Mucosa of stomach (tissue), 1 donor: Measurements from ENCODE around the gene AXL.
"Not testable (repeated sequence)": the region's sequence is repeated elsewhere in the genome, so short reads cannot be mapped to it uniquely, and the experiment has no call there.

Experiments used
- H3K27me3 ChIP-seq: one replicate; pipeline ENCODE4 v1.7.0; 2013; ENCODE audit warnings: mild to moderate bottlenecking, low read length; ENCODE audit not compliant: control insufficient read depth, insufficient read depth
- H3K36me3 ChIP-seq: one replicate; pipeline ENCODE4 v1.7.0; 2013; ENCODE audit warnings: low read length; ENCODE audit not compliant: control insufficient read depth, insufficient read depth
- H3K4me1 ChIP-seq: one replicate; pipeline ENCODE4 v1.7.0; 2013; ENCODE audit warnings: mild to moderate bottlenecking, low read length; ENCODE audit not compliant: control insufficient read depth, insufficient read depth
- H3K4me3 ChIP-seq: one replicate; pipeline ENCODE4 v1.7.0; 2013; ENCODE audit warnings: low read length
- H3K9ac ChIP-seq: one replicate; pipeline ENCODE4 v1.7.0; 2013; ENCODE audit warnings: mild to moderate bottlenecking, low read length, moderate library complexity
- H3K9me3 ChIP-seq: one replicate; pipeline ENCODE4 v1.7.0; 2013; ENCODE audit warnings: mild to moderate bottlenecking, low read length, moderate library complexity; ENCODE audit not compliant: control insufficient read depth
- donor health status: Pancreatic carcinoma.

AXL gene

DNA sequence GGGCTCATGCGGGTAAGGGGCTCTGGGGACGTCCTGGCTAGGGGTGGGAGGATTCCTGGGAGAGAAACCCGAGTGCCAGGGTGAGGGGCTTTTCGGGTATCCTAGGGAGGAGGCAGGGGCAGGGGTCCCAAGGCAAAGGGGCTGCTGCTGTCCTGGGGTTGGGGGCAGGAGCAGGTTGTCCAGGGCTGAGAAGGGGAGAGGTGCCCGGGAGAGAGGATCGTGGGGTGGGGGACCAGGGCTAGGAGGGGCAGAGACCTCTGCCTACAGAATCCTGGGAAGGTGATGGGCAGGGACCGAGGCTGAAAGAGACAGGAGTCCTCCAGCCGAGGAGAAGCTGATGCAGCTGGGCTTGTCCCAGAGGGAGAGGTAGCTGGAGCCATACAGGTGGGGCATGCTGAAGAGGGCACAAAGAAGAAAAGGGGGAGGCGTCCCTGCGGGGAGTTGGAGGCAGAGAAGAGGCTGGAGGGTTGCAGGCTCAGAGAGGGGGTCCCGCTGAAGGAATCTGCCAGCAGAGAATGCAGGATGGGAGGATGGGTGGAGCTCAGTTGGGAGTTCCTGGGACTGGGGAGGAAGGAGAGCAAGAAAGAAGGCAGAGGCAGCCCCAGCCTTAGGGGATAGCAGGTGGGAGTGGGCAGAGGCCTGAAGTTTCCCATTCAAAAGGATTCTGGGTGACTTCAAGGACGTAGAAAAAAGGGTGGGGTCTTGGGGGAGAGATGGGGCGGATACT is 25.4 kb upstream of the AXL start:
- peak overlapping the region; percentile 82 for H3K4me3 ChIP-seq
- H3K9me3 ChIP-seq, result no peaks in the 10 kb centered on the region
- peaks cover 43% of the 10 kb centered on the region for H3K4me1 ChIP-seq
- H3K9ac ChIP-seq, result peak overlapping the region; percentile 80
- H3K36me3 ChIP-seq, result peaks cover 13% of the 10 kb centered on the region
- H3K27me3 ChIP-seq, result peaks cover 21% of the 10 kb centered on the region

DNA sequence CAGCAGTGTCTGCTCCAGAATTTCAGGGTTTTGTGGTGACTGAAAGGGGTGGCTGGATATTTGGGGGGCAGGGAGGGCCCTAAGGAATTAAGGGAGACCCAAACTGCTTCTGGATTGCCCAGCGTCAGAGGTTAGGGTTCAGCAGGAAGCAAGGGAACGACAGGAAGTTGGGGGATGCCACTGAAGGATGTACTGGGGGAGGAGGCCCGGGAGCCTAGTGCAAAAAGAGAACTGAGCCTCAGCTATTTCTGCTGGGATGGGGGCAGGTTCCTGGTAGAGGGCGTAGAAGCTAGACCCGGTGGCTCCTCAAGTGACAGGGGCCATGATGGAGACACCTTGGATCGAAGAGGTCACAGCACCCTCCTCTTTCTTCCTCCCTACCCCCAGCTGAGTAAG is 24.9 kb upstream of the AXL start:
- H3K36me3 ChIP-seq, result peaks cover 13% of the 10 kb centered on the region
- H3K9me3 ChIP-seq, result no peaks in the 10 kb centered on the region
- peak overlapping the region; percentile 80 for H3K9ac ChIP-seq
- peaks cover 45% of the 10 kb centered on the region for H3K4me1 ChIP-seq
- H3K27me3 ChIP-seq, result peaks cover 21% of the 10 kb centered on the region
- H3K4me3 ChIP-seq, result peak overlapping the region; percentile 82

DNA sequence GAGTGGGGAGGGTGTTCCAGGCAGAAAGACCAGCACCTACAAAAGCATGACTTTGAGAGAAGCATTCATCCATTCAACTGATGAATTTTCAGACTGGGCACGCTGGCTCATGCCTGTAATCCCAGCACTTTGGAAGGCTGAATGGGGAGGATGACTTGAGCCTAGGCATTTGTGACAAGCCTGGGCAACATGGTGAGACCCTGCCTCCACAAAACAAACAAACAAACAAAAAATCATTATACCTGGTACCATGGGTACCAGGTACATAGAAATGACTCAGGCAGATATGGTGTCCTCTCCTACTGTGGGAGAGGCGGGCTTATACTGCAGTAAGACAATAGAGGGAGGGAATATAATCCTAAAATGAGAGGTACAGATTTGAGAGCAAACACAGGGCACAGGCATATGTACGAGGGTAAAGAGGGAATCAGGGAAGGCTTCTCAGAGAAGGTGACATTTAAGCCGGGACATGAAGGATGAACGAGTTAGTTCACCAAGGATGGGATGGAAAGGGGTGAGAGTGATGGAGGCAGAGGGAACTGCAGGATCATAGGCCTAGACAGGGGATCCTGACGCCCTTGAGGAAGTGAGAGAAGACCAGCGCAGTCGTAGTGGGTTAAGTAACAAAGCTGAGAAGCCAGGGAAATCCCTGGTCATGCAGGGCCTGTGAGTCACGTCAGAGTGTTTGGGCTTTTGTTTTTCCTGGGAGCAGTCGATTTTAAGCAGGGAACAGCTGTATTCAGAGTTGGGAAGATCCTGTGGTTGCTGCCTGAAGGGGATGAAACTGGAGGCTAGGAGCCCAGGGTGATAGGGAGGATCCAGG is 23.1 kb upstream of the AXL start:
- Histone ChIP-seq H3K36me3 (peaks cover 13% of the 10 kb centered on the region), H3K4me1 (peaks cover 45% of the 10 kb centered on the region), H3K27me3 (peaks cover 21% of the 10 kb centered on the region), H3K9me3 (no peaks in the 10 kb centered on the region), H3K4me3 (no peak overlapping the region), H3K9ac (peak overlapping the region; percentile 57)

GRCh38 chr19:41198559-41198958 is 20.5 kb upstream of the AXL start:
- peaks cover 6% of the 10 kb centered on the region for H3K27me3 ChIP-seq
- no peak overlapping the region for H3K4me3 ChIP-seq
- peaks cover 13% of the 10 kb centered on the region for H3K36me3 ChIP-seq
- H3K4me1 ChIP-seq, result peaks cover 34% of the 10 kb centered on the region
- no peaks in the 10 kb centered on the region for H3K9me3 ChIP-seq
- no peak overlapping the region for H3K9ac ChIP-seq

DNA sequence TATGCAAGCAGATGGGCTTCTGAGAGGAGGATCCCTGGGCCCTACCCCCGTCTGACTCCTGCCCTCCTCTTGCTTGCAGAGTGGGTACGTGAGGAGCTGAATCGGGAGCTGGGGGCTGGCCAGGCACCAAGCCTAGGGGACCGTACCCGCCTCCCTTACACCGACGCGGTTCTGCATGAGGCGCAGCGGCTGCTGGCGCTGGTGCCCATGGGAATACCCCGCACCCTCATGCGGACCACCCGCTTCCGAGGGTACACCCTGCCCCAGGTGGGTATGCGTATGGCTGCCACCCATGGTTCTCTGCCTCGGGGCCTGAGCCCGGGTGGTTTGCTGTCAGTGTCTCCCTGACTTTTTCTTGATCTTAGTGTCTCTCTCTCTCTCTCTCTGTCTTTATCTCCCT is 15.7 kb upstream of the AXL start:
- peaks cover 20% of the 10 kb centered on the region for H3K36me3 ChIP-seq
- H3K4me3 ChIP-seq, result no peak overlapping the region
- no peak overlapping the region for H3K9ac ChIP-seq

DNA sequence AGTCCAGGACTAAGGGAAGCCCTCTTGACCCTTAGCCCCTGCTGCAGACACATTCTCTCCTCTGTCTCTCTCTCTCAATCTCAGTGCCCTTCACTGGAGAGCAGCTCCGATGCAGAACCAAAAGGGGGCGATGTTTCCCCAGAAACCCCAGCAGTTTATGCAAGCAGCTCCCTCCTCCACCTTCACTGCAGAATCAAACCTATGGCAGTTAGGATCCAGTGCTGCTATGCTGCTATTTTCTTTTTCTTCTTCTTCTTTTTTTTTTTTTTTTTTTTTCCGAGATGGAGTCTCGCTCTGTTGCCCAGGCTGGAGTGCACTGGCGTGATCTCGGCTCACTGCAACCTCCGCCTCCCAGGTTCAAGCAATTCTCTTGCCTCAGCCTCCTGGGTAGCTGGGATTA is 14.7 kb upstream of the AXL start:
- not testable (repeated sequence) for H3K4me3 ChIP-seq, H3K9ac ChIP-seq, H3K9me3 ChIP-seq, H3K27me3 ChIP-seq
- peaks cover 21% of the 10 kb centered on the region for H3K4me1 ChIP-seq
- peaks cover 20% of the 10 kb centered on the region for H3K36me3 ChIP-seq

More for the DNA sequence above, 15.7 kb upstream of the AXL start:
- no peaks in the 10 kb centered on the region for H3K9me3 ChIP-seq
- H3K4me1 ChIP-seq, result peaks cover 25% of the 10 kb centered on the region
- H3K27me3 ChIP-seq, result no peaks in the 10 kb centered on the region

GRCh38 chr19:41205995-41206394 is 13.0 kb upstream of the AXL start:
- no peaks in the 10 kb centered on the region for H3K27me3 ChIP-seq
- peaks cover 20% of the 10 kb centered on the region for H3K36me3 ChIP-seq
- no peaks in the 10 kb centered on the region for H3K9me3 ChIP-seq

GRCh38 chr19:41206456-41206855 is 12.6 kb upstream of the AXL start:
- Histone ChIP-seq H3K9ac (no peak overlapping the region), H3K4me3 (no peak overlapping the region), H3K36me3 (peaks cover 20% of the 10 kb centered on the region), H3K27me3 (no peaks in the 10 kb centered on the region), H3K9me3 (no peaks in the 10 kb centered on the region), H3K4me1 (peaks cover 21% of the 10 kb centered on the region)

More at GRCh38 chr19:41205995-41206394, 13.0 kb upstream of the AXL start:
- H3K9ac ChIP-seq, result no peak overlapping the region
- H3K4me1 ChIP-seq, result peaks cover 21% of the 10 kb centered on the region
- no peak overlapping the region for H3K4me3 ChIP-seq

- H3K27me3 ChIP-seq, result no peaks in the 10 kb centered on the region
- no peak overlapping the region for H3K4me3 ChIP-seq
- H3K36me3 ChIP-seq, result peaks cover 20% of the 10 kb centered on the region
- peaks cover 21% of the 10 kb centered on the region for H3K4me1 ChIP-seq
- H3K9me3 ChIP-seq, result no peaks in the 10 kb centered on the region
- H3K9ac ChIP-seq, result no peak overlapping the region
Observed at GRCh38 chr19:41206926-41207750, 11.9 kb upstream of the AXL start.

- Histone ChIP-seq H3K4me1 (peaks cover 5% of the 10 kb centered on the region), H3K36me3 (no peaks in the 10 kb centered on the region), H3K27me3 (peaks cover 11% of the 10 kb centered on the region), H3K9me3 (no peaks in the 10 kb centered on the region), H3K4me3 (no peak overlapping the region), H3K9ac (no peak overlapping the region)
Observed at GRCh38 chr19:41214161-41214560, 4.9 kb upstream of the AXL start.

DNA sequence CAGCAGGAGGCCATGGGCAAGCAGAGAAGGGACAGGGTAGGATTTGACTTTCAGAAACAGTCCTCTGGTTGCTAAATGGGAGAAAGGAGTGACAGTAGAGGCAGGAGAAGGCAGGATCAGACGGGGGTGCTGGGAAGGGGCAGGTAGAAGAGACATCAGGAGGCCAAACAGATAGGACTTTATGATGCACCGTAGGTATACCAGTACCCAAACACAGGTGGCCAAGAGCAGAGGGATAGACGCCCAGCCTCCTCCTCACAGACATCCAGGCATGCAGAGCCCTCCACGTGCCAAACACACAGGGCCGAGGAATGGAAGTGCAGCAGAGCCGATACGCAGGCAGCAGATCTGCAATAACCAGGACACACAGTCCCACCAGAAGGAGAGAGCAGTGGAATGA is 1.3 kb upstream of the AXL start:
- peaks cover 6% of the 10 kb centered on the region for H3K4me1 ChIP-seq
- H3K9ac ChIP-seq, result no peak overlapping the region
- no peaks in the 10 kb centered on the region for H3K36me3 ChIP-seq
- H3K9me3 ChIP-seq, result no peaks in the 10 kb centered on the region
- H3K27me3 ChIP-seq, result peaks cover 29% of the 10 kb centered on the region
- H3K4me3 ChIP-seq, result no peak overlapping the region

GRCh38 chr19:41218249-41218614 is 791 bp upstream of the AXL start:
- peaks cover 29% of the 10 kb centered on the region for H3K27me3 ChIP-seq
- H3K36me3 ChIP-seq, result no peaks in the 10 kb centered on the region
- H3K4me1 ChIP-seq, result peaks cover 6% of the 10 kb centered on the region
- no peaks in the 10 kb centered on the region for H3K9me3 ChIP-seq
- H3K4me3 ChIP-seq, result no peak overlapping the region
- peak overlapping the region; percentile 70 for H3K9ac ChIP-seq
